ENCODE results near the gene LIMS1.
"Not testable (repeated sequence)": the region's sequence is repeated elsewhere in the genome, so short reads cannot be mapped to it uniquely, and the experiment has no call there.

The LIMS1 gene

DNA sequence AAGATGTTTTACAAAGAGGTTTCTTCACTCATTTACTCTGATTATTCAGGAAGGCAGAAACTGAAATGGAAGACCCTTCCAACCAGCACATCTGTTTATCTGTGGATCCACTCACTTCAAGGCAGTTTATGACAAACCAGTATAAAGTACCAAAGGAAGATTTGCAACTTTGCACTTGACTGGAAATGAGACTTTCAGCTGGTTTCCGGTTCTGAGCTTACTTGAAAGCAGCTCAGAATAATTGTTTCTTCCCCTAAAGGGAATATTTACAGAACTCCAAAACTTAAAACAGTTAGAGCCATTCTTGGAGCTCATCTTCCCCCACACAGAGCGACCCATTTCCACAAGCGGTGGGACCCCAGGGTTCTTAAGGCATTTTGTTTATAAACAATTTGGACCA lies 129.8 kb downstream of the LIMS1 start:
- not testable (repeated sequence) for DNase-seq (ENCODE audit: low read depth)

DNA sequence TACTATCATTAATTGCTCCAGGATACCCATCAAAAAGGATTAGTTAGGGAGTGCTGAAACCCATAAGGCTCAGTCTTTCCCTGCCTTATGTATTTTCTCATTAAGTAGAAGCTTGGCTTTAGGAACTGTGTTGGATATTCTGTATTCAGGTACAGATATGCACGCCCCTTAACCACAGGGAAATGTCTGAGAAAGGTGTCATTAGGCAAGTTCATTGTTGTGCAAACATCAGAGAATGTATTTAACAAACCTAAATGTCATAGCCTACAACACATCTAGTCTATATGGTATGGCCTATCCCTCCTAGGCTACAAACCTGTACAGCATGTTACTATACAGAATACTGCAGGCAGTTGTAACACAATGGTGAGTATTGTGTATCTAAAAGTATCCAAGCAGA lies 130.7 kb downstream of the LIMS1 start:
- DNase-seq (ENCODE audit: low read depth): not testable (repeated sequence)

DNA sequence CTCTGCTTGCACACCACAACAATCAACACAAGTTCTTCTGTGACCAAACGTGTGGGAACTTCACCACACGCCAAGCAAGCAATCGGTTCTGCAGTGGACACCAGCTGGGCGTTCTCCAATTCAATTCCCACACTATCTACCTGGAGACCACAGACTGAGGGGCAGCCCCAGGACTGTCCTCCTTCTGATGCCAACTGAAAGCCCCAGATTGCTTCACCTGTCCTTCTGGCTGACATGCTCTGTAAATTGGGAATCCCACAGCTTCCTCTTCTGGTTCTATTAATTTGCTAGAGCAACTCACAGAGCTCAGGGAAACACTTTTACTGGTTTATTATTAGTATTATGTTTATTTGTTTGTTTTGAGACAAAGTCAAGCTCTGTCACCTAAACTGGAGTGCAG lies 131.7 kb downstream of the LIMS1 start:
- not testable (repeated sequence) for DNase-seq (ENCODE audit: low read depth)

DNA sequence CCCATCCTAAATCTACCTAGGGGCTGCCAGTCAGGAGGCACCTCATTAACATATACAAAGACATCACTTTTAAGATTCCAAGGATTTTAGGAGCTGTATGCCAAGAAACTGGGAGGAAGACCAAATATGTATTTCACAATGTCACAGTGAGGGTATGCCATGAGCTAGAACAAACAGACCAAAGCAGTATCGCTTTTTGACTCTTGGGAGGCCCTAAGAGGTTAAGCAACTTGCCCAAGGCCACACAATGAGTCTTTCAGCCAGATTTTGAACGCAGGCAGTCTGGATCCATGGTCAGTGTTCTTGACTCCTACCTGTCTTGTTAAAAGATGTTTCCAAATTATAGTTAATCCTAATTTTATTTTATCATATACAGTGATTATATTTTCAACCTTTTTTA lies 132.9 kb downstream of the LIMS1 start:
- DNase-seq (ENCODE audit: low read depth): not testable (repeated sequence)

DNA sequence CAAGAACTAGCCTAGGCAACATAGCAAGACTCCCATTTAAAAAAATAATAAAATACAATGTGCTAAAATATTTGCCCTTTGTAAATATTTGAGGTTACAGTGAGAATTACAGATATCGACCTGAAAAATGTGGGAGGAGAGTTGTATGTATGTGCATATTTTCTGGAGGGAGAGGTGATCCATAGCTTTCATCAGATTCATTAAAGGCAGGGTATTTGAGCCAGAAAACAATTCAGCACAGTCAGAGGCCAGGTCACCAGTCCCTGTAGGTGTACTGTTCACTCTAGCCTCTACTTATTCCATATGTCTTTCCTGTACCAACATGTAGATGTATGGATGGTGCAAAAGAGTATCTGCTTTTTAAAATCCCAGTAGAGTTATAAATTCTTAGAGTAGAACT lies 136.0 kb downstream of the LIMS1 start:
- DNase-seq (ENCODE audit: low read depth): not testable (repeated sequence)

DNA sequence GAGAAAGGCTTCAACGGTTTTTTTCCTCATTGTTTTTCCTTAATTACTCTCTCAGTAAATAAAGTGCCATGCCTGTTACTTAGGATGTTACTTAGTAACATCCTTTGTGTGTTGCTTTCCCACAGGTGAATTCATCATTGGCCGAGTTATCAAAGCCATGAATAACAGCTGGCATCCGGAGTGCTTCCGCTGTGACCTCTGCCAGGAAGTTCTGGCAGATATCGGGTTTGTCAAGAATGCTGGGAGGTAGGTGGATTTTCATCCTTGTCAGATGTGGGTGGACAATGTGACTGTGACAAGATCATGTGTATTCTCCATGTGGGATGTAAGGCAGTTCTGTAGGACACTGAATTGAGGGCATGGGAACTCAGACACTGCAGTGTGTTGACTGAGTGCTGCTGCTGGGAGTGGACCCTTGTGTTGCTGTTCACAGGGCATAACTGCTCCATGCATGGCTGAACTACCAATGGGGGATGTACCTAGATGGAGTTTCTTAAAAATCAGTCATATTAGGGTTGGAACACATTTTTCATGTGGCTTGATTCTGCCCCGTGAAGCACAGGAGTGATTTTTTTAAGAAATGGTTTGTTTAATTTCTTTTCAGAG lies 138.0 kb downstream of the LIMS1 start:
- DNase-seq (ENCODE audit: low read depth): not testable (repeated sequence)

DNA sequence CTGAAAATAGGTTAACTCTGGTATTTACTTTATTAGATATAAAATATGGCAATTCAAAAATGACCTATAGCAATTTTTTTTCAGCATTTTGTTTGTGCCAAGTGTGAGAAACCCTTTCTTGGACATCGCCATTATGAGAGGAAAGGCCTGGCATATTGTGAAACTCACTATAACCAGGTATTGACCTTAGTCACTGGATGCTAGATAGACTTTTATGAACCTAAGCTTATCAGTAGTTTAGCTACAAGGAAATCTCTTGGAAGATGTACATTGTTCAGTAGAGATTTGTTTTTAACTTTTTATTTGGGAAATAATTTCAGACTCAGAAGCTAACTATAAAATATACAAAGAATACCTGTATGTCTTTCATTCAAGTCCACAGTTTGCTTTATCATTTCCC lies 142.3 kb downstream of the LIMS1 start:
- DNase-seq (ENCODE audit: low read depth): not testable (repeated sequence)

DNA sequence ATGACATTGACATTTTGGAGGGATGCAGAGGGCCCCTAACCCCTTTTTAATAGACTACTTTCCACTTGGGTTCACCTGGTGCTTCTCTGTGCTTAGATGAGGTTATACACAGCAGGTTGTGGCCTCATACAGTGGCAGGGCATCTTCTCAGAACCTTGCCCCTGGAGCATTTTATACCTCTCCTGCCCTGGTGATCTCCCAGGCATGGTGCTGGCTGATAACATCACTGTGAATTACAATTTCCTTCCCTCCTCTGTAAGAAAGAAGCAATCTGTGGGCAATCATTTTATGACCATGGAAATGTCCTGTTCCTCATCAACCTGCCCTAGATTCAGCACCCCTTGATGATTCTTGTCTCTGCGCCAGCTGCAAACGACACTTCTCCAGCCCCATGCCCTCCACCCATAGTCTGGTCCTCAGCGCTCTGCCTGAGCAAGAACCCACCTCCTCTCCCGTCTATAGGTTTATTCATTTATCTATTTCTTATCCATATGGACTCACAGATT lies 143.0 kb downstream of the LIMS1 start:
- not testable (repeated sequence) for DNase-seq (ENCODE audit: low read depth)

DNA sequence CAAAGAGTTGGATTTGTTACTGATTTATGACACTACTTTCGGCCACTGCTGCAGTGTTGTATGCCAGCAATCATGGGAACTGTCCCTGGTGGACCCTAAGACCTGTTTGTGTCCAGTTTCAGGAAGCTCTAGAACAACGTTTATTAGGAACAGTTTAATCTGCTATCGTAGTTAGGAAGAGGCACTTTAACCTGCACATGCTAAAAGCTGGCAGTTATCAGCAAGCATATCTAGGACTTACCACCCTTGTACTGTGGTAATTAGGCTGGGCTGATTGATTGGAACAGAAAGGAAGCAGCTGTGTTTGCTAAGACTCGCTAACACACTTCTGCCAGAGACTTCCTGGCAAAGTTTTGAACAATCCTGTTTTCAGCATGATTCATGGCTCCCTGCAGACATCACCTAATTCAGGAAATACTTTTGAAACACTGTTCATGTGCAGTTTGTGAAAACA lies 144.0 kb downstream of the LIMS1 start:
- peak; percentile 75 for DNase-seq (ENCODE audit: low read depth)

DNA sequence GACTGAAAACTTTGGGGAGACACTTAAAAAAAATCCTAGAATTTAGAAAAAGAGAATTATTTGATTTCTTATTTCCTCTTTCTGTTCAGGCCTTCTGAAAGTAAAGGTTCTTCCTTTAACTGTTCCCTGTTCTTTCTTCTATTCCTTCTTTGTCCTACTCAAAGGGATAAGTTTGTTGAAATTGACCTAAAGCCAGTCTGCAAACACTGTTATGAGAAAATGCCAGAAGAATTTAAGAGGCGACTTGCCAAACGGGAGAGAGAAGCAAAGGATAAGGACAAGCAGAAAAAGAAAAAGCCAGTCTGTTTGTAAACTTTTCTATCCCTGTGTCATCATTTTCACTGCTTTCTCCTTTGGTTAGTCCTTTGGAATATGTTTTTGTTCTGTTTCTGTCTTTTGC lies 146.5 kb downstream of the LIMS1 start:
- DNase-seq (ENCODE audit: low read depth): not testable (repeated sequence)

DNA sequence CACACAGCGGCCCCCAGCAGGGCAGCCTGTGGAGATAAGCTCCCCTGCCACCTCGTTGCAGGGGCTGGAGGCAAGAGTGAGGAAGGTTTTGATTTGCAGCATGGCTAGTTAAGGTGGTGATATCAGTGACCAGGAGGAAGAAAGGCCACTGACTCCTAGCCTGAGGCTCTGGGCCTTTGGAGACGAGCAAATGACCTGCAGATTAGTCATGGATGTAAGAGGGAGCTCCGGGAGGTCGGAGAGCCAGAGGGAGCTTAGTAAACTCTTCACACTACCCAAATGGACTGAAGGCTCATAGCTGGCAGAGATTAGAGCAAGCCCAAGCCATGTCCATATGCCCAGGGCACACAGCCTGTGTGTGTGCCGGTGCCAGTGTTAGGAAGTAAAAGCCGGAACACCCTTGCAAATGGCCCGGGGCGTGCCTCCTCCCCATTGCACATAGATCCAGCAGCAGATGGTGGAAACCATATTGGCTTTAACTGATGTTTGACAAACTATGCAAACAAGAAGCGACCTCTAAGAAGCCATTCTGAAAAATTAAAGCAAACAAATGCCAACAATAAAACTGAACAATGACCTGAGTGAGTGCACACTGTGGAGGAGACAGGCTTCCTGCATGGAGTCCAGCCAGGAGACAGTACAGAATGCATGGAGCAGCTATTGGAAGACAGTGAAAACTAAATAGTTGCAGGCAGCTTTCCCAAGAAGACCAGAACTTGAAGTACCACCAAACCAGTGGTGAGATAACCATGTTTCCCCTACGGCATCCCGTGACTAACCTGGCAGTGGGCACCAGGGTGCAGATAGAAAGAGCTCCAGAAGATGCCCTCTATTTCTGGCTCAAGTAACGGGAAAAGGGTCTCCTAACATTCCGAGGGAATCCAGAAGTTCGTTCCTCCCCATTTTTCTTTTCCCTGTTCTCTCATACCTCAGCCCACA lies 154.8 kb downstream of the LIMS1 start:
- DNase-seq (ENCODE audit: low read depth): peak; percentile 42

DNA sequence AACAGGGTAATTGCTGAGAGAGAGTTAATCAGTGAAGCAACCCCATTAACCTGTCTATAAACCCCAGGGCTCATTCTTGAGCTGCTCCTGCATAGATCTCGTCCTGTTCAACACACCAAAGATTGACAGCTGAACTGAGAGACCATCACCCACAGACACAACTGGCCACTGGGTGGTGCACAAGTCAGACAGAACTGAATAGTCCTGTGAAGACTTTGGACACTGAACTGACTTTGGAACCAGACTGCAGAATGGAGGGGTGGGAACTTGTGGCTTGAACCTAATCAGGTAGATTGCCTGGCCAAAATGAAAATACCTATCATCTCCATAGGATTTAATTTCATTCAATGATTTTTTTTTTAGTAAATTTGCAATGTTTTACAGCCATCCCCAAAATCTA lies 155.7 kb downstream of the LIMS1 start:
- DNase-seq (ENCODE audit: low read depth): not testable (repeated sequence)

DNA sequence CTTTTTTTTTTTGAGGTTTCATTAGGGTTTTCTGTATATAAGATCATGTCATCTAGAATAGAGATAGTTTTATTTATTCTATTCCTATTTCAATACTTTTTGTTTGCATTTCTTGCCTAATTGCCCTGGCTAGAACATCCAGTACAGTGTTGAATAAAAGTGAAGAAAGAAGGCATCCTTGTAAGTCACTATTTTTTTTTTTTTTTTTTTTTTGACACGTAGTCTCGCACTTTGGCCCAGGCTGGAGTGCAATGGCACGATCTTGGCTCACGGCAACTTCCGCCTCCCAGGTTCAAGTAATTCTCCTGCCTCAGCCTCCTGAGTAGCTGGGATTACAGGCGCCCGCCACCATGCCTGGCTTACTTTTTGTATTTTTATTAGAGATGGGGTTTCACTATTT lies 157.2 kb downstream of the LIMS1 start:
- no peak for DNase-seq (ENCODE audit: low read depth)

DNA sequence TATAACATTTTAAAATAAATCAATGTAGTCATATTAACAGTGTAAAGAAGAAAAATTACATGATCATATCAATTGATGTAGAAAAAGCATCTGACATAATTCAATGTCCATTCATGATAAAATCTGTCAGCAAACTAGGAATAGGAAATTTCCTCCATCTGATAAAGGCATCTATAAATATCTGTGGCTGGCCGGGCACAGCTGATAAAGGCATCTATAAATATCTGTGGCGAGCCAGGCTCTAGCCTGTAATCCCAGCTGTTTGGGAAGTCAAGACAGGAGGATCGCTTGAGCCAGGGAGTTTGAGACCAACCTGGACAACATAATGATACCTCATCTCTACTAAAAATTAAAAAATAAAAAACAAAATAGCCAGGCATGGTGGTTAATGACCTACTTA lies 166.9 kb downstream of the LIMS1 start:
- DNase-seq (ENCODE audit: low read depth): peak; percentile 36

DNA sequence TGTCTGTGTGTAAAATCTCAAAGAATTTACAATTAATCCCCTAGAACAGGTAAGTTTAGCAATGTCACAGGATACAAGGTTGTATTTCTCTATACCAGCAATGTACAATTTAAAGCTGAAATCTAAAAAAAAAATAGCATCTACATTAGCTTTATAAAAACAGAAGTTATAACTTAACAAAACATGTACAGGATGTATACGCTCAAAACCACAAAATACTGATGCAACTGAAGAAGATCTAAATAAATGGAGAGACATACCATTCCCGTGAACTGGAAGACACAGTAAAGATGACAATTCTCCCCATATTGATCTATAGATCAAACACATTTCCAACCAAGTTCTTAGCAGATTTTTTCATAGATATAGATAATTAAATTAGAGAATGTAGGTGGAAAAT lies 167.5 kb downstream of the LIMS1 start:
- DNase-seq (ENCODE audit: low read depth): no peak

DNA sequence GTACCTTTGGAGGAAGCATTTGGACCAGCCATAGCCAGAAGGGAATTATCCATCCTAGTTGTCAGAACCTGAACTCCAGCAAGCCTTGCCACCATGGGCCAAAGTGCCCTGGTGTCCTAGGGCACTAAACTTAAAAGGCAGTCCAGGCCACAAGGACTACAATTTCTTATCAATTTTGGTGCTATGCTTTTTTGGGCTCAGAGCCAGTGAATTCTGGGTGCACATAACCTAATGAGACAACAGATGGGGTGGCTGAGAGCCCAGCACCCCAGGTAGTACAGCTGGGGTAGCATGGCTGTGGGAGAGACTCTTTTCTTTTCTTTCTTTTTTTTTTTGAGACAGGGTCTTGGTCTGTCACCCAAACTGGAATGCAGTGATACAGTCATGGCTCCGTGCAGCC lies 170.6 kb downstream of the LIMS1 start:
- no peak for DNase-seq (ENCODE audit: low read depth)

DNA sequence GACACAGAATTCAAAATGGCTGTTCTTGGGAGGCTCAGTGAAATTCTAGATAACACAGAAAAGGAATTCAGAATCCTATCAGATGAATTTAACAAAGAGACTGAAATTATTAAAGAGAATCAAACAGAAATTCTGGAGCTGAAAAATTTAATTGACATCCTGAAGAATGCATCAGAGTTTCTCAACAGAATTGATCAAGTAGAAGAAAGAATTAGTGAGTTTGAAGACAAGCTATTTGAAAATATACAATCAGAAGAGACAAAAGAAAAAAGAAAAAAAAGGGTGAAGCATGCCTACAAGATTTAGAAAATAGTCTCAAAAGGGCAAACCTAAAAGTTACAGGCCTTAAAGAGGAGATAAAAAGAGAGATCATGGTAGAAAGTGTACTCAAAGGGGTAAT lies 173.0 kb downstream of the LIMS1 start:
- no peak for DNase-seq (ENCODE audit: low read depth)

DNA sequence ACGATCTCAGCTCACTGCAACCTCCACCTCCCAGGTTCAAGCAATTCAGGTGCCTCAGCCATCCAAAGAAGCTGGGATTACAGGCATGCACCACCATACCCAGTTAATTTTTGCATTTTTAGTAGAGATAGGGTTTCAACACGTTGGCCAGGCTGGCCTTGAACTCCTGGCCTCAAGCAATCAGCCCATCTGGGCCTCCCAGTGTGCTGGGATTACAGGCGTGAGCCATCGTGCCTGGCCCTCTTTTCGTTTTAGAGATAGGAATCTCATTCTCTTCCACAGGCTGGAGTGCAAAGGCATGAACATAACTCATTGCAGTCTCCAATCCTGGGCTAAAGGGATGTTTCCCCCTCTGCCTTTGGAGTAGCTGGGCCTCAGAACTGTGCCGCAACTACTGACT lies 182.7 kb downstream of the LIMS1 start:
- not testable (repeated sequence) for DNase-seq (ENCODE audit: low read depth)

DNA sequence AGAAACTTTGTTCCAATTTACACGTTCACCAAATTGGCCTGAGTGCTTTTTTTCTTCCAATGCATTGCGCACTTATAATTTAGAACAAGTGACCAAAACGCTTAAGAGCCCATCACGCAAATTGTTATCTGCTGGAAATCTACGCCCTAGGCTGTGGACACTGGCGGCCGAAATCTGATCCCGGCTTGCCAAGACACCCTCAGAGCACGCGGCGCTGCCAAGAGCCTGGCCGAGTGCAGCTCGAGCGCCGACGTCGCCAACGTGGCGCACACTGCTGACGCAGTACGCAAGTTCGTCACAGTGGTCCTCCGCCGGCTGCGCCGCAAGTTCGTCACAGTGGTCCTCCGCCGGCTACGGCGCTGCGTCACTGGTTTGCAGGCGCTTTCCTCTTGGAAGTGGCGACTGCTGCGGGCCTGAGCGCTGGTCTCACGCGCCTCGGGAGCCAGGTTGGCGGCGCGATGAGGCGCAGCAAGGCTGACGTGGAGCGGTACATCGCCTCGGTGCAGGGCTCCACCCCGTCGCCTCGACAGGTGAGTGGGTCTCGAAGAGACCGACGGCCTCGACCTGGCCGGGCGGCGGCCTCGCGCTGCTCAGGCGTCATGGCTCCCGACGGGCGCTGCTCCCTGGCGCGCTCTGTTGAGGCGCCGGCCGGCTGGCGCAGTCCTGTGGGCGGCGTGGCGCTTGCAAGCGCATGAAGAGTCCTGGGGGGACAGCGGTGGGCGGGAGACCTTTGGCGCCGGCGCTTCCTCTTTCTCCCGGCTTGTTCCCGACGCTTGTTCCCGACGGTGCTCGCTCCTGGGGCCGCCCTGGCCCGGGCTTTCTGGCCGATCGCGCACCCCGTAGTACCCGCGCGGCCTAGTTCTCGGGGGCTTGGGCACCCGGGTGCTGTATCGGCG lies 185.1 kb downstream of the LIMS1 start, which contains the start of gene RANBP2:
TSS of gene RANBP2 (plus strand) at position 334 of the 896 bp plus-strand sequence. CDS start at position 459, 125 bp downstream.
- DNase-seq (ENCODE audit: low read depth): peak; percentile 97

DNA sequence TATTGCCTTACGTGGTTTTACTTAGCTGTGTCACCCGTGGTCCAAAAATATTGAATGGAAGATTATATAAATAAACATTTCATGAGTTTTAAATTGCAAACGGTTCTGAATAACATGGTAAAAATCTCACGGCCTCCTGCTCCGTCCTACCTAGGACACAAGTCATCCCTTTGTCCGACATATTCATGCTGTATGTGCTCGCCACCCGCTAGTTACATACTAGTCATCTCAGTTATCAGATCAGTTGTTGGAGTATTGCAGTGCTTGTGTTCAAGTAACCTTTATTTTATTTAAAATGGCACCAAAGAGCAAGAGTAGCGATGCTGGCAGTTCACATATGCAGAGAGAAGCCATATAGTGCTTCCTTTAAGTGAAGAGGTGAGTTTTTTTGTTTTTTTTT lies 191.8 kb downstream of the LIMS1 start:
- not testable (repeated sequence) for DNase-seq (ENCODE audit: low read depth)

DNA sequence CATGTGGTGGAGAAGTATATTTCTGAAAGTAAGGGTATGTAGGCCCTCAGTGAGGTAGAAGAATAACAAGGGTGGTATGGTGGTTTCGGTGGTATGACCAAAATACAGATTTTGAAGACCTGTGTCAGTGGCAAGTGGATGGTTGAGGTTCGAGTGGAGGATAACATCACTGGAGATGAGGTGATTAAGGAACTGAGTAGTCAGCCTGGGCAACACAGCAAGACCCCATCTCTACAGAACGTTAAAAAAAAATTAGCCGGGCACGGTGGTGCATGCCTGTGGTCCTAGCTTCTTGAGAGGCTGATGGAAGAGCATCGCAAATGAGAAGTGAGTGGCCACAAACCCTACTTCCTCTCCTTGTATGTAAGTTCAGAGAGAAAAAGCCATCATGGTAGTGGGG lies 200.4 kb downstream of the LIMS1 start:
- peak; percentile 11 for DNase-seq (ENCODE audit: low read depth)

All from EH (cell line).